ENCODE data around the gene ZFYVE9. TPM values are rescaled to one million over a fixed set of nuclear protein-coding genes. Genes with fewer than 3 reads are reported as not detected.

ZFYVE9 gene
- total RNA-seq, 1 donor from 2014 or later, result 16.5 TPM

DNA sequence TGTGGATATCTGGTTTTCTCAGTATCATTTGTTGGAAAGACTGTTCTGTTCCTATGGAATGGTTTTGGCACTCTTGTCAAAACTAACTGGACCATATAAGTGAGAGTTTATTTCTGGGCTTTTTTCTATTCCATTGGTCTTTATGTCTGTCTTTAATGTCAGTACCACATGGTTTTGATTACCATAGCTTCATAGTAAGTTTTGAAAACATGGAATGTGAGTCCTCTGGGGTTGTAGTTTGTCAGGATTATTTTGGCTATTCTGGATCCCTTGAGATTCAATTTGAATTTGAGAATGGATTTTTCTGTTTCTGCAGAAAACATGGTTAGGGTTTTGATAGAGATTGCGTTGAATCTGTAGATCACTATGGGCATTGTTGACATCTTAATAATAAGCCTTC is 107.9 kb downstream of the ZFYVE9 start:
- no peak for DNase-seq (ENCODE audit: low read depth)
- no peaks in the 10 kb centered on the region for H3K4me1 Mint-ChIP-seq (ENCODE audit: low read depth, unreplicated experiment)

DNA sequence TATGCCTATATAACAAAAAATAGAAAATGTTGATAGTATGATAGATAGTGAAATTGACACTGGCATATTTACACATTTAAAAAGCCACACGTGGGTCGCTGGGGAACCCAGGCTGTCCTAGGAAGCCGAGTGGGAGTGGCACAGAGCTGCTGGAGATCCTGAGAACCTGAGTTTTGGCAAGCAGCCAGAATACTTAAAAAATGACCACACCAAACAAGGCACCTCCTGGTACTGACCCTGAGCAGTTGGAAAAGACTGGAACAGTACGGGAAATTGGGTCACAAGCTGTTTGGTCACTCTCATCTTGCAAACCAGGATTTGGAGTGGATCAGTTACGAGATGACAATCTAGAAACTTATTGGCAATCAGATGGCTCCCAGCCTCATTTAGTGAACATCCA is 111.5 kb downstream of the ZFYVE9 start:
- Mint-ChIP-seq H3K9me3 (ENCODE audit: unreplicated experiment) (no peaks in the 10 kb centered on the region), H3K27me3 (ENCODE audit: low read depth, unreplicated experiment) (no peaks in the 10 kb centered on the region), H3K36me3 (ENCODE audit: low read depth, unreplicated experiment) (peaks cover 2% of the 10 kb centered on the region), H3K4me3 (ENCODE audit: unreplicated experiment) (no peak overlapping the region), H3K4me1 (ENCODE audit: low read depth, unreplicated experiment) (no peaks in the 10 kb centered on the region), H3K27ac (ENCODE audit: unreplicated experiment) (no peak overlapping the region)
- H3K79me2 ChIP-seq (ENCODE audit: insufficient read depth, low read length), result no peaks in the 10 kb centered on the region
- no peaks in the 10 kb centered on the region for H3K36me3 ChIP-seq (ENCODE audit: insufficient read depth, low read length)
- DNase-seq (ENCODE audit: low read depth) (no peak), FAIRE-seq (no peak)
- H3K9ac ChIP-seq (ENCODE audit: low read length), result no peak overlapping the region
- H4K20me1 ChIP-seq (ENCODE audit: insufficient read depth, low read length), result peaks cover 6% of the 10 kb centered on the region
- no peak overlapping the region for H3K4me2 ChIP-seq (ENCODE audit: low read length)
- H3K27ac ChIP-seq (ENCODE audit: low read depth, low read length), result no peak overlapping the region
- H3K9me3 ChIP-seq (ENCODE audit: insufficient read depth, low read depth, low read length), result no peaks in the 10 kb centered on the region
- H2AFZ ChIP-seq (ENCODE audit: low read depth, low read length), result no peak overlapping the region
- no peak for TF ChIP-seq EZH2 (IDR thresholded peaks at IDR 0.05; ENCODE audit: insufficient read depth, low read length)
- TF ChIP-seq, protein P1, sequence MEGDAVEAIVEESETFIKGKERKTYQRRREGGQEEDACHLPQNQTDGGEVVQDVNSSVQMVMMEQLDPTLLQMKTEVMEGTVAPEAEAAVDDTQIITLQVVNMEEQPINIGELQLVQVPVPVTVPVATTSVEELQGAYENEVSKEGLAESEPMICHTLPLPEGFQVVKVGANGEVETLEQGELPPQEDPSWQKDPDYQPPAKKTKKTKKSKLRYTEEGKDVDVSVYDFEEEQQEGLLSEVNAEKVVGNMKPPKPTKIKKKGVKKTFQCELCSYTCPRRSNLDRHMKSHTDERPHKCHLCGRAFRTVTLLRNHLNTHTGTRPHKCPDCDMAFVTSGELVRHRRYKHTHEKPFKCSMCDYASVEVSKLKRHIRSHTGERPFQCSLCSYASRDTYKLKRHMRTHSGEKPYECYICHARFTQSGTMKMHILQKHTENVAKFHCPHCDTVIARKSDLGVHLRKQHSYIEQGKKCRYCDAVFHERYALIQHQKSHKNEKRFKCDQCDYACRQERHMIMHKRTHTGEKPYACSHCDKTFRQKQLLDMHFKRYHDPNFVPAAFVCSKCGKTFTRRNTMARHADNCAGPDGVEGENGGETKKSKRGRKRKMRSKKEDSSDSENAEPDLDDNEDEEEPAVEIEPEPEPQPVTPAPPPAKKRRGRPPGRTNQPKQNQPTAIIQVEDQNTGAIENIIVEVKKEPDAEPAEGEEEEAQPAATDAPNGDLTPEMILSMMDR (IDR thresholded peaks at IDR 0.05; ENCODE audit: insufficient read depth, low read depth, low read length), result no peak
- no peak overlapping the region for H3K4me3 ChIP-seq (ENCODE audit: insufficient read depth, low read depth, low read length)
- no peaks in the 10 kb centered on the region for H3K4me1 ChIP-seq (ENCODE audit: insufficient read depth, low read length)
- H3K27me3 ChIP-seq (ENCODE audit: insufficient read depth, low read length), result no peaks in the 10 kb centered on the region

More for the DNA sequence above, 107.9 kb downstream of the ZFYVE9 start:
- H3K9me3 Mint-ChIP-seq (ENCODE audit: unreplicated experiment), result no peaks in the 10 kb centered on the region
- H3K27me3 Mint-ChIP-seq (ENCODE audit: low read depth, unreplicated experiment), result no peaks in the 10 kb centered on the region
- FAIRE-seq, result no peak
- Histone ChIP-seq H3K79me2 (ENCODE audit: insufficient read depth, low read length) (no peaks in the 10 kb centered on the region), H3K27ac (ENCODE audit: low read depth, low read length) (no peak overlapping the region), H3K4me1 (ENCODE audit: insufficient read depth, low read length) (no peaks in the 10 kb centered on the region), H3K27me3 (ENCODE audit: insufficient read depth, low read length) (no peaks in the 10 kb centered on the region), H3K36me3 (ENCODE audit: insufficient read depth, low read length) (no peaks in the 10 kb centered on the region), H3K9ac (ENCODE audit: low read length) (no peak overlapping the region), H4K20me1 (ENCODE audit: insufficient read depth, low read length) (peaks cover 6% of the 10 kb centered on the region), H3K4me2 (ENCODE audit: low read length) (no peak overlapping the region), H2AFZ (ENCODE audit: low read depth, low read length) (no peak overlapping the region), H3K4me3 (ENCODE audit: insufficient read depth, low read depth, low read length) (no peak overlapping the region), H3K9me3 (ENCODE audit: insufficient read depth, low read depth, low read length) (no peaks in the 10 kb centered on the region)
- TF ChIP-seq, protein P1 (IDR thresholded peaks at IDR 0.05; ENCODE audit: insufficient read depth, low read depth, low read length), result no peak
- no peak overlapping the region for H3K4me3 Mint-ChIP-seq (ENCODE audit: unreplicated experiment)
- H3K27ac Mint-ChIP-seq (ENCODE audit: unreplicated experiment), result no peak overlapping the region
- peaks cover 2% of the 10 kb centered on the region for H3K36me3 Mint-ChIP-seq (ENCODE audit: low read depth, unreplicated experiment)

DNA sequence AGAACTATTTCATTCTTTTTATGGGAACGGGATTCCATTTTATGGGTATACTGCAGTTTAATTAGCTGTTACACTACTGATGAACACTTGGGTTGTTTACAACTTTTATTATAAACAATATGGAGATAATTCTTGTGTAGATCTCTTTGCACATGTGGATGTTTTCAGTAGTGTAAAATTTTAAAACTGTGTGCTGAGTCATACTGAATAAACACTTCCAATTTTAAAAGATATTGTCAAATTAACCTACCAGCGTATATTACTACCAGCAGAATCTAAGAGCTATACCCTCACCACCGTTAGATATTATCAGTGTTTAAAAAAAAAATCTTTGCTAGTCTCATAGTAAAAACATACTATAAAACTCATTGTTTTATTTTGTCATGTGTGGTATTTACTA is 118.0 kb downstream of the ZFYVE9 start:
- Histone ChIP-seq H3K4me1 (ENCODE audit: insufficient read depth, low read length) (no peaks in the 10 kb centered on the region), H3K9me3 (ENCODE audit: insufficient read depth, low read depth, low read length) (no peaks in the 10 kb centered on the region), H3K9ac (ENCODE audit: low read length) (no peak overlapping the region), H3K79me2 (ENCODE audit: insufficient read depth, low read length) (no peaks in the 10 kb centered on the region), H3K27me3 (ENCODE audit: insufficient read depth, low read length) (no peaks in the 10 kb centered on the region), H2AFZ (ENCODE audit: low read depth, low read length) (no peak overlapping the region), H3K27ac (ENCODE audit: low read depth, low read length) (no peak overlapping the region), H3K4me3 (ENCODE audit: insufficient read depth, low read depth, low read length) (no peak overlapping the region), H3K4me2 (ENCODE audit: low read length) (no peak overlapping the region), H4K20me1 (ENCODE audit: insufficient read depth, low read length) (no peaks in the 10 kb centered on the region), H3K36me3 (ENCODE audit: insufficient read depth, low read length) (no peaks in the 10 kb centered on the region)
- no peaks in the 10 kb centered on the region for H3K27me3 Mint-ChIP-seq (ENCODE audit: low read depth, unreplicated experiment)
- H3K36me3 Mint-ChIP-seq (ENCODE audit: low read depth, unreplicated experiment), result no peaks in the 10 kb centered on the region
- H3K27ac Mint-ChIP-seq (ENCODE audit: unreplicated experiment), result no peak overlapping the region
- no peak for TF ChIP-seq EZH2 (IDR thresholded peaks at IDR 0.05; ENCODE audit: insufficient read depth, low read length)
- TF ChIP-seq, protein P1 (IDR thresholded peaks at IDR 0.05; ENCODE audit: insufficient read depth, low read depth, low read length), result no peak
- no peak for FAIRE-seq
- H3K9me3 Mint-ChIP-seq (ENCODE audit: unreplicated experiment), result no peaks in the 10 kb centered on the region
- no peaks in the 10 kb centered on the region for H3K4me1 Mint-ChIP-seq (ENCODE audit: low read depth, unreplicated experiment)
- DNase-seq (ENCODE audit: low read depth), result no peak
- H3K4me3 Mint-ChIP-seq (ENCODE audit: unreplicated experiment), result no peak overlapping the region

All from astrocyte (in vitro differentiated cells and primary cell).